Activated CD4-positive, alpha-beta T cell treated with anti-CD3 and anti-CD28 coated beads, Interleukin-2, amount 10 ng/mL, durations not matched to agents 7 days and 5 days (primary cell): ENCODE data around the gene KIR2DL3. TPM values are rescaled to one million over a fixed set of nuclear protein-coding genes. Genes with fewer than 3 reads are reported as not detected.
"Not testable (repeated sequence)": the region's sequence is repeated elsewhere in the genome, so short reads cannot be mapped to it uniquely, and the experiment has no call there.

ENCODE experiments used
- CTCF ChIA-PET: fragments of 350-600 bp; sonication (Branson Sonifier 250); formaldehyde crosslinking; loops from one replicate; lab custom pipeline; 2021; ENCODE audit warnings: antibody characterized with exemption; lab: Charles Lee
- POLR2A ChIA-PET: fragments of 350-600 bp; sonication (Branson Sonifier 250); formaldehyde crosslinking; loops from one replicate; lab custom pipeline; 2021; ENCODE audit warnings: antibody characterized with exemption; lab: Charles Lee
- DNase-seq: peaks from one replicate; pipeline ENCODE4 v3.0.0-alpha.2; 2020
- H3K27ac Mint-ChIP-seq: one replicate; pipeline ENCODE4 v1.8.0; 2021; ENCODE audit warnings: mild to moderate bottlenecking, moderate library complexity, mixed read lengths
- H3K27me3 Mint-ChIP-seq: one replicate; pipeline ENCODE4 v1.8.0; 2021; ENCODE audit warnings: mixed read lengths
- H3K36me3 Mint-ChIP-seq: one replicate; pipeline ENCODE4 v1.8.0; 2021; ENCODE audit warnings: low read depth, mixed read lengths
- H3K4me1 Mint-ChIP-seq: one replicate; pipeline ENCODE4 v1.8.0; 2021; ENCODE audit warnings: mixed read lengths
- H3K4me3 Mint-ChIP-seq: one replicate; pipeline ENCODE4 v1.8.0; 2021; ENCODE audit warnings: mild to moderate bottlenecking, moderate library complexity, mixed read lengths
- H3K9me3 Mint-ChIP-seq: one replicate; pipeline ENCODE4 v1.8.0; 2021; ENCODE audit warnings: mixed read lengths
- total RNA-seq, 2 experiments: library from RNA; stranded (reverse); gene quantifications; one replicate each; pipeline ENCODE4 v1.2.3, GENCODE V29; 2021

KIR2DL3 gene
- total RNA-seq: not detected

DNA sequence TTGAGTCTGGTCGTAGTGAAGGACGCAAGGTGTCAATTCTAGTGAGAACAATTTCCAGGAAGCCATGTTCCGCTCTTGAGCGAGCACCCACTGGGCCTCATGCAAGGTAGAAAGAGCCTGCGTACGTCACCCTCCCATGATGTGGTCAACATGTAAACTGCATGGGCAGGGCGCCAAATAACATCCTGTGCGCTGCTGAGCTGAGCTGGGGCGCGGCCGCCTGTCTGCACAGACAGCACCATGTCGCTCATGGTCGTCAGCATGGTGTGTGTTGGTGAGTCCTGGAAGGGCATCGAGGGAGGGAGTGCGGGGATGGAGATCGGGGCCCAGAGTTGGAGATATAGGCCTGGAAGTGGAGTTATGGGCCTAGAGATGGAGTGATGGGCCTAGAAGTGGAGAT, at the start of gene KIR2DL3:
Gene KIR2DL3, plus strand, starts transcription at position 208 of the 400 bp plus-strand sequence. Its CDS starts 33 bp downstream, at position 241.
- H3K9me3 Mint-ChIP-seq, POLR2A ChIA-PET, DNase-seq, H3K27me3 Mint-ChIP-seq, CTCF ChIA-PET, H3K4me1 Mint-ChIP-seq, H3K36me3 Mint-ChIP-seq, H3K4me3 Mint-ChIP-seq, H3K27ac Mint-ChIP-seq: not testable (repeated sequence)

DNA sequence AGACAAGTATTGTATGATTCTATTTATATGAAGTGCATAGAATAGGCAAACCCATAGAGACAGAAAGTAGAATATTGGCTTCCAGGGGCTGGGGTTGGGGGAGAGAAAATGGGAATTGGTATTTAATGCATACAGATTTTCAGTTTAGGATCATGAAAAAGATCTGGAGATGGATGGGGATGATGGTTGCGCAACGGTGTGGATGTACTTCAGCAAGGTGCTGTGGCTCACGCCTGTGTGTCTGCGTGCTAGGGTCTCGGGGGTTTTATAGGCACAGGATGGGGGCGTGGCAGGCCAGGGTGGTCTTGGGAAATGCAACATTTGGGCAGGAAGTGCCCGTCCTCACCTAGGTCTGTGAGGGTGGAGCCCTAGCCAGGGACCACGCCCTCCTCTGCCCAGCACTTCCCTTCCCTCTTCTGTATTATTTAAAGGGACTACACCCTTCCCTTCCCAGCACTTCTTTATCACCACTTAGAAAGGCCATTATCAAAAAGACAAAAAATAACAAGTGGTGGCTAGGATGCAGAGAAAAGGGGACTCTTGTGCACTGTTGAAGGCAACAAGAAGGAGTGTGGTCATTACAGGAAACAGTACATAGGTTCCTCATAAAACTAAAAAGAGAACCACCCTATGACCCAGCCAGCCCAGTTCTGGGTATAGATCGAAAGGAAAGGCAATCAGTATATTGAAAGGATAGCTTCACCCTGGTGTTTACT, 46.6 kb upstream of the KIR2DL3 start:
- Mint-ChIP-seq H3K36me3 (no peaks in the 10 kb centered on the region), H3K9me3 (no peaks in the 10 kb centered on the region), H3K4me3 (no peak overlapping the region), H3K4me1 (peaks cover 6% of the 10 kb centered on the region), H3K27me3 (peaks cover 10% of the 10 kb centered on the region), H3K27ac (no peak overlapping the region)
- POLR2A ChIA-PET: no interaction called here
- CTCF ChIA-PET: no interaction called here
- no peak for DNase-seq

DNA sequence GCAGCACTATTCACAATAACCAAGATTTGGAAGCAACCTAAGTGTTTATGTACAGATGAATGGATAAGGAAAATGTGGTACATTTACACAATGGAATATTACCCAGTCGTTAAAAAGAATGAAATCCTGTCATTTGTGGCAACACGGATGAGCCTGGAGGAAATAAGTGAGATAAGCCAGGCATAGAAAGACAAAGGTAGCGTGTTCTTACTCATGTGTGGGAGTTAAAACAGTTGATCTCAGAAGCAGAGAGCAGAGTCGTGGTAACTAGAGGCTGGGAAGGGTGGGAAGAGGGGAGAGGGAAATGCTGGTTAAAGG, 46.1 kb upstream of the KIR2DL3 start:
- POLR2A ChIA-PET: no interaction called here
- H3K27ac Mint-ChIP-seq: no peak overlapping the region
- peaks cover 10% of the 10 kb centered on the region for H3K27me3 Mint-ChIP-seq
- H3K4me3 Mint-ChIP-seq: no peak overlapping the region
- H3K9me3 Mint-ChIP-seq: no peaks in the 10 kb centered on the region
- H3K4me1 Mint-ChIP-seq: peaks cover 6% of the 10 kb centered on the region
- CTCF ChIA-PET: interaction anchor here (0.6 kb wide), 1 partner anchor 276 kb away, joined by 4 read pairs; no protein-coding TSS in a partner anchor
- H3K36me3 Mint-ChIP-seq: no peaks in the 10 kb centered on the region
- no peak for DNase-seq

DNA sequence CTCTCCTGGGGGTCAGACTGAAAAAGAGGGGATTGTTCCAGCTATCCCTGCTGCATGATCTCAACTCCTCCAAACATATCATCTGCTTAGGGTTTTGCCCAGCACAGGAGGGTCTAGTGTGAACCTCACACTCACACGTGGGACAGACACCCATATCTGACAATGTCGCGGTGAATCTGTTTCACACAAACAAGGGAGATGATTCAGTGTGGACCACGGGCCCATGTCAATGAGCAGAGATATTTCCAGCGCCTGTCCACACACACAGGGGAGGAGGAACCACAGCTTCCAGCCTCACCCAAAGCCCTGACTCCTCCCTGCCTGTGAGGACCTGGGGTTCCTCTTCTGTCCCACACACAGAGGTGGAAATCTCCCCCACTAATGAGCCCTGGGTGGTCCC, 43.7 kb upstream of the KIR2DL3 start:
- Mint-ChIP-seq H3K4me3 (no peak overlapping the region), H3K4me1 (peaks cover 6% of the 10 kb centered on the region), H3K9me3 (no peaks in the 10 kb centered on the region), H3K36me3 (no peaks in the 10 kb centered on the region), H3K27me3 (peaks cover 8% of the 10 kb centered on the region), H3K27ac (no peak overlapping the region)
- no peak for DNase-seq
- CTCF ChIA-PET: no interaction called here
- POLR2A ChIA-PET: no interaction called here

DNA sequence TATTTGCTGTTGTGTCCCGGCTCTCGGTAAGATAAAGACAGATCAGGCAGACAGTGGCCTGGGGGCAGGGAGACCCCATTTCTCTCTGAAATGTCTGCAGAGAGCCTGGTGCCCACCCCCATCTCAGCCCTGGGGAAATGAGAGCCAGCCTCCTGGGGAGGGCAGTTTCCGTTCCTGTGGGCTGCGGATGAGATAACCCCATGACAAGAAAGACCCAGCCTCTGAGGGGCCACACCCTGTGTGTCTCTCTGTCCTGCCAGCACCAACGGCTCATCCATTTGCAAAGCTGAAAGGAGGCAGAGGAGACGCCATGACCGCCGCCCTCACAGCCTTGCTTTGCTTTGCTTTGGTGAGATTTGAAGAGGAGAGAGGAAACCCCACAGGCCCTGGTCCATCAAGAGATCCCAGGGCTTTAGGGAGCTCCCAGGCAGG, 42.2 kb upstream of the KIR2DL3 start:
- Mint-ChIP-seq H3K27me3 (peaks cover 8% of the 10 kb centered on the region), H3K4me3 (no peak overlapping the region), H3K27ac (no peak overlapping the region), H3K36me3 (no peaks in the 10 kb centered on the region), H3K9me3 (no peaks in the 10 kb centered on the region), H3K4me1 (peaks cover 6% of the 10 kb centered on the region)
- no peak for DNase-seq
- POLR2A ChIA-PET: no interaction called here
- CTCF ChIA-PET: no interaction called here

DNA sequence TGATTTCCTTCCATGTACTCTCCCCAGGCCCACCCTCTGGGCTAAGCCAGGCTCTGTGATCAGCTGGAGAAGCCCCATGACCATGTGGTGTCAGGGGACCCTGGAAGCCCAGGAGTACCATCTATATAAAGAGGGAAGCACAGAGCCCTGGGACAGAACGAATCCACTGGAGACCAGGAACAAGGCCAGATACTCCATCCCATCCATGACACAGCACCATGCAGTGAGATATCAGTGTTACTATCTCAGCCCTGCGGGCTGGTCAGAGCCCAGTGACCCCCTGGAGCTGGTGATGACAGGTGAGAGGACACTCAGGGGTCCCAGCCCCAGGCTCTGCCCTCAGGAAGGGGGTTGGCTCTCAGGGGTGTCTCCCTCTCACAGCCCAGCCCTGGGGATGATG, 41.5 kb upstream of the KIR2DL3 start:
- ChIA-PET POLR2A (no interaction called here), CTCF (no interaction called here)
- Mint-ChIP-seq H3K9me3 (no peaks in the 10 kb centered on the region), H3K36me3 (no peaks in the 10 kb centered on the region), H3K27me3 (peaks cover 3% of the 10 kb centered on the region), H3K27ac (no peak overlapping the region), H3K4me1 (peaks cover 3% of the 10 kb centered on the region), H3K4me3 (no peak overlapping the region)
- no peak for DNase-seq

DNA sequence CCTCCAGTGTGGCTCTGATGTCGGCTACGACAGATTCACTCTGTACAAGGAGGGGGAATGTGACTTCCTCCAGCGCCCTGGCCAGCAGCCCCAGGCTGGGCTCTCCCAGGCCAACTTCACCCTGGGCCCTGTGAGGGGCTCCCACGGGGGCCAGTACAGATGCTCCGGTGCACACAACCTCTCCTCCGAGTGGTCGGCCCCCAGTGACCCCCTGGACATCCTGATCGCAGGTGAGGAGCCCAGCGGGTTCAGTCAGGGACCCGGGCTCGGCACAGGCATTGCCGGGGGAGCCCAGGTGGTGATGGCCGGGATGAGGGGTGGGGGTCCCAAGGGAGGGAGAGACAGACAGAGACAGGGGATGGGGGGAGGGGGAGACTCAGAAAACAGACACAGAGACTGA, 40.6 kb upstream of the KIR2DL3 start:
- H3K4me1 Mint-ChIP-seq, DNase-seq, CTCF ChIA-PET, H3K27ac Mint-ChIP-seq, POLR2A ChIA-PET, H3K36me3 Mint-ChIP-seq, H3K27me3 Mint-ChIP-seq, H3K4me3 Mint-ChIP-seq, H3K9me3 Mint-ChIP-seq: not testable (repeated sequence)

DNA sequence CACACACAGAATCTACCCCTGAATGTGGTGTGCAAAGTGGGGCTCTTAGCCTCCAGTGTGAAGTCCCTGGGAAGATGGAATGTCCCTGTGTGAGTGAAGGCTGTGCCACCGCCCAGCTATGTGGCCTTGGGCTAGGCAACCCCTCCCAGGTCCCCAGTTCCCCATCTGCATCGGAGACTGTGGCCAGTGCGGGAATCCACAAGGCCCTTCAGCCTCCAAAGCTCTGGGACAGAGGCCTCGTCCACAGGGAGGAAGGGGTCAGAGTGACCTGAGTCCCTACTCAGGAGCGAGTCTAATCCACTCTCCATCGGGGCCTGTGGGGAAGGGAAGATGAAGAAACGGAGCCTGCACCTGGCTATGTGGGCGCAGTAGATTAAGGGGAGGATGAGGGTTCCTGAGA, 33.4 kb upstream of the KIR2DL3 start:
- Mint-ChIP-seq H3K4me3 (no peak overlapping the region), H3K36me3 (no peaks in the 10 kb centered on the region), H3K27ac (no peak overlapping the region), H3K27me3 (peaks cover 3% of the 10 kb centered on the region), H3K9me3 (no peaks in the 10 kb centered on the region), H3K4me1 (peaks cover 20% of the 10 kb centered on the region)
- no peak for DNase-seq
- CTCF ChIA-PET: no interaction called here
- POLR2A ChIA-PET: no interaction called here

DNA sequence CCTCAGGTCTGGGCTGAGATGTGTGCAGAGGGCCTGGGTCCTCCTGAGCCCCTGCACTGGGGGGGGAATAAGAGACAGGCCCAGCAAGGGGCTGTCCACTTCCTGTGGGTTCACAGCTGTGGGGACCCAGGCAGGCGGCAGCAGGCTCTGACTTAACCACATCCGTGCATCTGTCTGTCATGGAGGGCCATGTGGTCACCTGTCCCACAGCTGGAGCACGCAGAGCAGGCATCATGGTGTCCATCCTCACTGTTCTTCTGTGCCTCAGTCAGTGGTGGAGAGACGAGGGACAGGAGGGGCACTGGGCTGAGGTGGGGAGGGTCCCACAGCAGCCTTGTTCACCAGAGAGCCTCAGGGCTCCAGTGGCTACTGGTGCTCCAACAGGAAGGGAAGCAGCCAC, 30.4 kb upstream of the KIR2DL3 start:
- peaks cover 2% of the 10 kb centered on the region for H3K27me3 Mint-ChIP-seq
- peaks cover 27% of the 10 kb centered on the region for H3K4me1 Mint-ChIP-seq
- H3K9me3 Mint-ChIP-seq: no peaks in the 10 kb centered on the region
- no peak overlapping the region for H3K4me3 Mint-ChIP-seq
- peak; percentile 32 for DNase-seq
- H3K36me3 Mint-ChIP-seq: no peaks in the 10 kb centered on the region
- H3K27ac Mint-ChIP-seq: peak overlapping the region; percentile 77
- CTCF ChIA-PET: no interaction called here
- POLR2A ChIA-PET: no interaction called here

DNA sequence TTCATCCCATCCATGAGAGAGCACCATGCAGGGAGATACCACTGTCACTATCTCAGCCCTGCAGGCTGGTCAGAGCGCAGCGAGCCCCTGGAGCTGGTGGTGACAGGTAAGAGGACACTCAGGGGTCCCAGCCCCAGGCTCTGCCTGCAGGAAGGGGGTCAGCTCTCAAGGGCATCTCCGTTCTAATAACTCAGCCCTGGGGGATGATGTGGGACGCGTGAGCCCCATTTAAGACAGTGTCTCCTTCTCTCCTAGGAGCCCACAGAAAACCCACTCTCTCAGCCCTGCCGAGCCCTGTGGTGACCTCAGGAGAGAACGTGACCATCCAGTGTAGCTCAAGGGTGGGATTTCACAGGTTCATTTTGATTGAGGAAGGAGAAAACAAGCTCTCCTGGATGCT, 29.5 kb upstream of the KIR2DL3 start:
- H3K9me3 Mint-ChIP-seq: no peaks in the 10 kb centered on the region
- no peak for DNase-seq
- CTCF ChIA-PET: no interaction called here
- H3K27me3 Mint-ChIP-seq: peaks cover 2% of the 10 kb centered on the region
- H3K36me3 Mint-ChIP-seq: no peaks in the 10 kb centered on the region
- no peak overlapping the region for H3K27ac Mint-ChIP-seq
- POLR2A ChIA-PET: no interaction called here
- no peak overlapping the region for H3K4me3 Mint-ChIP-seq
- peaks cover 27% of the 10 kb centered on the region for H3K4me1 Mint-ChIP-seq

DNA sequence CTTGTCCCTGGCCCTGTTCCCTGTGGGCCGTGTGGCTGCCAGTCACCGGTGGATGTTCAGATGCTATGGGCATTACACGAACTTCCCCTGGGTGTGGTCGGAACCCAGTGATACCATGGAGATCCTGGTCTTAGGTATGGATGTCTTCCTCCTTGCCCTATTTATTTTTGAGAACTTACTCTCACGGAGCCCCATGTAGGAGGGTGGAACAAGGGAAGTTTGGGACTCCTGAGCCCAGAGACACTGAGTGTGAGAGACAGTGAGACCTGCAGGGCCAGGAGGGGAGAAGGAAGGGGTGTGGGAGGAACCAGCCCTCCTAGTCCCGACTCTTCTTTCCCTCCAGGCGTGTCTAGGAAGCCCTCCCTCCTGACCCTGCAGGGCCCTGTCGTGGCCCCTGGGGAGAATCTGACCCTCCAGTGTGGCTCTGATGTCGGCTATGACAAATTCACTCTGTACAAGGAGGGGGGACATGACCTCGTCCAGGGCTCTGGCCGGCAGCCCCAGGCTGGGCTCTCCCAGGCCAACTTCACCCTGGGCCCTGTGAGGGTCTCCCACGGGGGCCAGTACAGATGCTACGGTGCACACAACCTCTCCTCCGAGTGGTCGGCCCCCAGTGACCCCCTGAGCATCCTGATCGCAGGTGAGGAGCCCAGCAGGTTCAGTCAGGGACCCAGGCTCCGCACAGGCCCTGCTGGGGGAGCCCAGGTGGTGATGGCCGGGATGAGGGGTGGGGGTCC, 28.9 kb upstream of the KIR2DL3 start:
- Mint-ChIP-seq H3K27me3 (peaks cover 2% of the 10 kb centered on the region), H3K4me1 (peaks cover 27% of the 10 kb centered on the region), H3K36me3 (no peaks in the 10 kb centered on the region), H3K9me3 (no peaks in the 10 kb centered on the region), H3K4me3 (no peak overlapping the region), H3K27ac (peak overlapping the region; percentile 25)
- CTCF ChIA-PET: no interaction called here
- POLR2A ChIA-PET: no interaction called here
- no peak for DNase-seq

DNA sequence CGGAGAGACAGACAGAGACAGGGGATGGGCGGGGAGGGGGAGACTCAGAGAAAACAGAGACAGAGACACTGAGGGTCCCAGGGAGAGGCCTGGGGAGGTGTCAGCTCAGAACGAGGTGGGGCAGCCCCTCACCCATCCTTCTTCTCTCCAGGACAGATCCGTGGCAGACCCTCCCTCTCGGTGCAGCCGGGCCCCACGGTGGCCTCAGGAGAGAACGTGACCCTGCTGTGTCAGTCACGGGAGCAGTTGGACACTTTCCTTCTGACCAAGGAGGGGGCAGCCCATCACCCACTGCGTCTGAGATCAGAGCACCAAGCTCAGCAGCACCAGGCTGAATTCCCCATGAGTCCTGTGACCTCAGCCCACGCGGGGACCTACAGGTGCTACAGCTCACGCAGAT, 28.4 kb upstream of the KIR2DL3 start:
- H3K4me3 Mint-ChIP-seq, DNase-seq, H3K27ac Mint-ChIP-seq, CTCF ChIA-PET, POLR2A ChIA-PET, H3K36me3 Mint-ChIP-seq, H3K27me3 Mint-ChIP-seq, H3K9me3 Mint-ChIP-seq: not testable (repeated sequence)
- H3K4me1 Mint-ChIP-seq: peaks cover 27% of the 10 kb centered on the region

DNA sequence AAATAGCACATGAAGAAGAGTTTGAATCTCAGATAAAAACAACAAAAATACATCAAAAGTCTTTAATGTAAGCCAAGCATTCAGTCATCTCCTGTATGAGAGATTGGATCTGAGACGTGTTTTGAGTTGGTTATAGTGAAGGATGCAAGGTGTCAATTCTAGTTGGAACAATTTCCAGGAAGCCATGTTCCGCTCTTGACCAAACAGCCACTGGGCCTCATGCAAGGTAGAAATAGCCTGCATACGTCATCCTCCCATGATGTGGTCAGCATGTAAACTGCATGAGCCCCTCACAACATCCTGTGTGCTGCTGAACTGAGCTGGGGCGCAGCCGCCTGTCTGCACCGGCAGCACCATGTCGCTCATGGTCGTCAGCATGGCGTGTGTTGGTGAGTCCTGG, 14.2 kb upstream of the KIR2DL3 start, which contains the start of gene KIR3DL3:
Gene KIR3DL3, plus strand, starts transcription at position 301 of the 400 bp plus-strand sequence. Its CDS starts 55 bp downstream, at position 356.
- POLR2A ChIA-PET: no interaction called here
- peaks cover 7% of the 10 kb centered on the region for H3K27me3 Mint-ChIP-seq

More for the DNA sequence above, 14.2 kb upstream of the KIR2DL3 start, which contains the start of gene KIR3DL3:
- peaks cover 15% of the 10 kb centered on the region for H3K9me3 Mint-ChIP-seq
- no peak within 1 kb of the TSS for H3K27ac Mint-ChIP-seq
- DNase-seq: no peak
- no peaks in the 10 kb centered on the region for H3K4me1 Mint-ChIP-seq
- no peaks in the 10 kb centered on the region for H3K36me3 Mint-ChIP-seq
- H3K4me3 Mint-ChIP-seq: no peak within 1 kb of the TSS
- CTCF ChIA-PET: no interaction called here
